CD4-positive, alpha-beta T cell (primary cell): ENCODE measurements around the gene RALGPS1. TPM values are rescaled to one million over a fixed set of nuclear protein-coding genes. Genes with fewer than 3 reads are reported as not detected.

Experiments used
- ATAC-seq: fragments of 200-7000 bp; cut with Tn5 transposase; one replicate; pipeline ENCODE4 v1.10.0; 2022; ENCODE audit warnings: mild to moderate bottlenecking; ENCODE audit not compliant: poor library complexity
- CTCF ChIA-PET: fragments of 350-600 bp; sonication (Branson Sonifier 250); formaldehyde crosslinking; loops from one replicate; lab custom pipeline; 2021; ENCODE audit warnings: antibody characterized with exemption, inconsistent platforms; lab: Charles Lee
- POLR2A ChIA-PET: fragments of 350-600 bp; sonication (Branson Sonifier 250); formaldehyde crosslinking; loops from one replicate; lab custom pipeline; 2021; ENCODE audit warnings: antibody characterized with exemption, inconsistent platforms; lab: Charles Lee
- DNase-seq, 14 experiments: peaks; one replicate each; pipeline ENCODE4 v3.0.0-alpha.2; 2013 to 2020; ENCODE audit warnings: mixed read lengths in 2 of 14
- H3K27ac ChIP-seq, 2 donors: one replicate each; pipeline versions ENCODE4 v1.5.1 to v1.7.0; 2013; ENCODE audit warnings: low read length in 2 of 2, low read depth in 1 of 2, mild to moderate bottlenecking in 1 of 2
- H3K27me3 ChIP-seq, 2 experiments: 1 replicate in 1 of 2; 2 replicates in 1 of 2; pipeline versions ENCODE4 v1.6.1 to v1.7.0; 2013; ENCODE audit warnings: low read length in 2 of 2, control low read depth in 1 of 2, mild to moderate bottlenecking in 1 of 2, moderate library complexity in 1 of 2; ENCODE audit not compliant: insufficient read depth in 2 of 2, control insufficient read depth in 1 of 2
- H3K36me3 ChIP-seq: one replicate; pipeline ENCODE4 v1.6.1; 2013; ENCODE audit warnings: low read length, control low read depth; ENCODE audit not compliant: insufficient read depth
- H3K4me1 ChIP-seq: one replicate; pipeline ENCODE4 v1.6.1; 2013; ENCODE audit warnings: low read length, control low read depth; ENCODE audit not compliant: insufficient read depth
- H3K4me3 ChIP-seq: one replicate; pipeline ENCODE4 v1.5.1; 2013; ENCODE audit warnings: mild to moderate bottlenecking, low read length, moderate library complexity
- H3K9me3 ChIP-seq, 2 experiments: 1 replicate in 1 of 2; 2 replicates in 1 of 2; pipeline versions ENCODE4 v1.6.1 to v1.7.0; 2013; ENCODE audit warnings: low read length in 2 of 2, mild to moderate bottlenecking in 2 of 2, control low read depth in 1 of 2, moderate library complexity in 1 of 2; ENCODE audit not compliant: control insufficient read depth in 1 of 2, insufficient read depth in 1 of 2
- H3K27ac Mint-ChIP-seq: one replicate; pipeline ENCODE4 v1.8.0; 2020; ENCODE audit warnings: mixed read lengths
- H3K27me3 Mint-ChIP-seq: one replicate; pipeline ENCODE4 v1.8.0; 2021; ENCODE audit warnings: mixed read lengths
- H3K36me3 Mint-ChIP-seq: one replicate; pipeline ENCODE4 v1.8.0; 2021; ENCODE audit warnings: low read depth, mixed read lengths
- H3K4me1 Mint-ChIP-seq: one replicate; pipeline ENCODE4 v1.8.0; 2021; ENCODE audit warnings: low read depth, mixed read lengths
- H3K4me3 Mint-ChIP-seq: one replicate; pipeline ENCODE4 v1.8.0; 2020; ENCODE audit warnings: mild to moderate bottlenecking, mixed read lengths
- H3K9me3 Mint-ChIP-seq: one replicate; pipeline ENCODE4 v1.8.0; 2020; ENCODE audit warnings: mixed read lengths
- CTCF ChIP-seq: fragments of 200-600 bp; IDR thresholded peaks from one replicate; pipeline ENCODE4 v1.8.0; 2022; ENCODE audit warnings: antibody characterized with exemption, mild to moderate bottlenecking
- intact Hi-C, 2 experiments: fragments of 100-400 bp; cut with DNase I in 1 of 2; cut with micrococcal nuclease in 1 of 2; formaldehyde crosslinking; loops; one replicate each; pipeline versions ENCODE4 v1.15.1 to v1.9.0; 2023 to 2025; cut with DNase I, micrococcal nuclease
- total RNA-seq, 174 experiments: library from RNA in 2 of 174; stranded (reverse) in 2 of 174; gene quantifications; one replicate each; pipeline ENCODE4 v1.2.3 and lab custom pipeline; 2021 to 2026

The RALGPS1 gene
- total RNA-seq, 2 experiments from 2014 or later: 5.8 to 6.3 TPM

- no peak for TF ChIP-seq CTCF
- Histone ChIP-seq H3K4me3 (no peak overlapping the region), H3K4me1 (no peaks in the 10 kb centered on the region), H3K27me3 (no peaks in the 10 kb centered on the region), H3K36me3 (no peaks in the 10 kb centered on the region), H3K9me3 (no peaks in the 10 kb centered on the region), H3K27ac (no peak overlapping the region)
- ChIA-PET CTCF (no interaction called here), POLR2A (no interaction called here)
- no peaks in the 10 kb centered on the region for H3K9me3 Mint-ChIP-seq
- intact Hi-C loops: no loop called here
- DNase-seq (no peak), ATAC-seq (no peak)
- no peak overlapping the region for H3K4me3 Mint-ChIP-seq
- no peak overlapping the region for H3K27ac Mint-ChIP-seq
- H3K36me3 Mint-ChIP-seq: no peaks in the 10 kb centered on the region
- H3K4me1 Mint-ChIP-seq: no peaks in the 10 kb centered on the region
- H3K27me3 Mint-ChIP-seq: peaks cover 34% of the 10 kb centered on the region
These were observed 99.0 kb downstream of the RALGPS1 start for GRCh38 chr9:127013597-127013996.

GRCh38 chr9:127014216-127014909 is 99.8 kb downstream of the RALGPS1 start:
- no peaks in the 10 kb centered on the region for H3K9me3 Mint-ChIP-seq
- H3K27me3 Mint-ChIP-seq: peaks cover 26% of the 10 kb centered on the region
- no peak overlapping the region for H3K27ac Mint-ChIP-seq
- H3K4me3 Mint-ChIP-seq: no peak overlapping the region
- Histone ChIP-seq H3K9me3 (no peaks in the 10 kb centered on the region), H3K4me1 (no peaks in the 10 kb centered on the region), H3K36me3 (no peaks in the 10 kb centered on the region), H3K4me3 (no peak overlapping the region), H3K27ac (no peak overlapping the region), H3K27me3 (no peaks in the 10 kb centered on the region)
- H3K36me3 Mint-ChIP-seq: no peaks in the 10 kb centered on the region
- ChIA-PET POLR2A (no interaction called here), CTCF (no interaction called here)
- ATAC-seq (no peak), DNase-seq (no peak)
- intact Hi-C loops: no loop called here
- H3K4me1 Mint-ChIP-seq: no peaks in the 10 kb centered on the region
- no peak for TF ChIP-seq CTCF

GRCh38 chr9:127014910-127015540 is 100.4 kb downstream of the RALGPS1 start:
- Mint-ChIP-seq H3K27ac (no peak overlapping the region), H3K9me3 (no peaks in the 10 kb centered on the region), H3K27me3 (peaks cover 23% of the 10 kb centered on the region), H3K4me1 (no peaks in the 10 kb centered on the region), H3K36me3 (no peaks in the 10 kb centered on the region), H3K4me3 (no peak overlapping the region)
- H3K9me3 ChIP-seq: no peaks in the 10 kb centered on the region
- H3K27me3 ChIP-seq: no peaks in the 10 kb centered on the region
- no peak overlapping the region for H3K27ac ChIP-seq
- no peak overlapping the region for H3K4me3 ChIP-seq
- H3K36me3 ChIP-seq: no peaks in the 10 kb centered on the region
- ChIA-PET CTCF (no interaction called here), POLR2A (no interaction called here)
- intact Hi-C loops: no loop called here
- DNase-seq: no peak
- H3K4me1 ChIP-seq: no peaks in the 10 kb centered on the region
- ATAC-seq: no peak
- TF ChIP-seq CTCF: no peak
